ENCODE measurements around the gene TMEM41B. TPM values are rescaled to one million over a fixed set of nuclear protein-coding genes. Genes with fewer than 3 reads are reported as not detected.
"Not testable (repeated sequence)": the region's sequence is repeated elsewhere in the genome, so short reads cannot be mapped to it uniquely, and the experiment has no call there.

The TMEM41B gene
- total RNA-seq, 1 donor from 2014 or later, result 31.6 TPM

DNA sequence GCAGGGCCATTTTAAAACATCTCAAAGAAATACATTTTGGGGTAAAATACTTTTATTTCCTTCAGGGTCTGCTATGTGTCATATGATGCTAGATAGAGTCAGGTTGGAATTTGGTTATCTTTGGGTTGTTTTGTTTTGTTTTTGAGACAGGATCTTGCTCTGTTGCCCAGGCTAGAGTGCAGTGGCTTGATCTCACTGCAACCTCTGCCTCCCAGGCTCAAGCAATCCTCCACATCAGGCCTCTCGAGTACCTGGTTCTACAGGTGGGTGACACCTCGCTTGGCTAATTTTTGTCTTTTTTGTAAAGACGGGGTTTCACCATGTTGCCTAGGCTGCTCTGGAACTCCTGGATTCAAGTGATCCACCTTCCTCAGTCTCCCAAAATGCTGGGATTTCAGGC, 66.5 kb downstream of the TMEM41B start:
- peaks cover 1% of the 10 kb centered on the region for H3K27me3 Mint-ChIP-seq (ENCODE audit: unreplicated experiment)
- H3K9me3 Mint-ChIP-seq (ENCODE audit: unreplicated experiment), result no peaks in the 10 kb centered on the region
- peaks cover 16% of the 10 kb centered on the region for H3K4me1 Mint-ChIP-seq (ENCODE audit: unreplicated experiment)
- H3K36me3 Mint-ChIP-seq (ENCODE audit: low read depth, unreplicated experiment), result peaks cover 4% of the 10 kb centered on the region
- no peak overlapping the region for H3K4me3 Mint-ChIP-seq (ENCODE audit: unreplicated experiment)
- DNase-seq (ENCODE audit: low spot score), result no peak
- TF ChIP-seq, protein P1, sequence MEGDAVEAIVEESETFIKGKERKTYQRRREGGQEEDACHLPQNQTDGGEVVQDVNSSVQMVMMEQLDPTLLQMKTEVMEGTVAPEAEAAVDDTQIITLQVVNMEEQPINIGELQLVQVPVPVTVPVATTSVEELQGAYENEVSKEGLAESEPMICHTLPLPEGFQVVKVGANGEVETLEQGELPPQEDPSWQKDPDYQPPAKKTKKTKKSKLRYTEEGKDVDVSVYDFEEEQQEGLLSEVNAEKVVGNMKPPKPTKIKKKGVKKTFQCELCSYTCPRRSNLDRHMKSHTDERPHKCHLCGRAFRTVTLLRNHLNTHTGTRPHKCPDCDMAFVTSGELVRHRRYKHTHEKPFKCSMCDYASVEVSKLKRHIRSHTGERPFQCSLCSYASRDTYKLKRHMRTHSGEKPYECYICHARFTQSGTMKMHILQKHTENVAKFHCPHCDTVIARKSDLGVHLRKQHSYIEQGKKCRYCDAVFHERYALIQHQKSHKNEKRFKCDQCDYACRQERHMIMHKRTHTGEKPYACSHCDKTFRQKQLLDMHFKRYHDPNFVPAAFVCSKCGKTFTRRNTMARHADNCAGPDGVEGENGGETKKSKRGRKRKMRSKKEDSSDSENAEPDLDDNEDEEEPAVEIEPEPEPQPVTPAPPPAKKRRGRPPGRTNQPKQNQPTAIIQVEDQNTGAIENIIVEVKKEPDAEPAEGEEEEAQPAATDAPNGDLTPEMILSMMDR (IDR thresholded peaks at IDR 0.05; ENCODE audit: unreplicated experiment), result no peak
- peak overlapping the region; percentile 14 for H3K27ac Mint-ChIP-seq (ENCODE audit: unreplicated experiment)

DNA sequence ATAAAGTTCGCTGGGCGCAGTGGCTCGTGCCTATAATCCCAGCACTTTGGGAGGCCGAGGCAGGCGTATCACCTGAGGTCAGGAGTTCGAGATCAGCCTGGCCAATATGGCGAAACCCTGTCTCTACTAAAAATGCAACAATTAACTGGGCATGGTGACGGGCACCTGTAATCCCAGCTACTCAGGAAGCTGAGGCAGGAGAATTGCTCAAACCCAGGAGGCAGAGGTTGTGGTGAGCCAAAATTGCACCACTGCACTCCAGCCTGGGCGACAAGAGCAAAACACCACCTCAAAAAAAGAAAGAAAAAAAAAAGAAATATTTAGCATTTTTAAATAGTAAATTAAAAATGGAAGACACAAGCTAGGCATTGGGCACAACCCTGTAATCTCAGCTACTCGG, 78.2 kb downstream of the TMEM41B start:
- not testable (repeated sequence) for H3K9me3 Mint-ChIP-seq (ENCODE audit: unreplicated experiment); H3K27ac Mint-ChIP-seq (ENCODE audit: unreplicated experiment); DNase-seq (ENCODE audit: low spot score); H3K4me3 Mint-ChIP-seq (ENCODE audit: unreplicated experiment); H3K27me3 Mint-ChIP-seq (ENCODE audit: unreplicated experiment); H3K4me1 Mint-ChIP-seq (ENCODE audit: unreplicated experiment)
- H3K36me3 Mint-ChIP-seq (ENCODE audit: low read depth, unreplicated experiment), result peaks cover 12% of the 10 kb centered on the region

DNA sequence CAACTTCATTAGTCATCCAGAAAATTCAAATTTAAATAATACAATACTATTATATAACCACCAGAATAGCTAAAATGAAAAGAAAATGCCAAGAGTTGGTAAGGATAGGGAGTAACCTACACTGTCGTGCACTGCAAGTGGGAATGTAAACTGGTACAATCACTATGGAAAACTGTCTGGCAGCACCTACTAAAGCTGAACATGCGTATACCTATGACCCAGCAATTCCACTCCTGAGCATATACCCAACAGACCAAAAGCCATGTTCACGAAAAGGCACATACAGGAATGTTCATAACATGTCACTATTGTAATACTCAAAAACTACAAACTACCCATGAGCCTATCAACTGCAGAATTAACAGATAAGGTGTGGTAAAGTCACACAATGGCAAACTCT, 81.9 kb downstream of the TMEM41B start:
- Mint-ChIP-seq H3K27me3 (ENCODE audit: unreplicated experiment) (no peaks in the 10 kb centered on the region), H3K4me1 (ENCODE audit: unreplicated experiment) (peaks cover 7% of the 10 kb centered on the region), H3K27ac (ENCODE audit: unreplicated experiment) (no peak overlapping the region), H3K9me3 (ENCODE audit: unreplicated experiment) (no peaks in the 10 kb centered on the region), H3K4me3 (ENCODE audit: unreplicated experiment) (no peak overlapping the region), H3K36me3 (ENCODE audit: low read depth, unreplicated experiment) (peaks cover 12% of the 10 kb centered on the region)
- TF ChIP-seq, protein P1 (IDR thresholded peaks at IDR 0.05; ENCODE audit: unreplicated experiment), result no peak
- no peak for DNase-seq (ENCODE audit: low spot score)

DNA sequence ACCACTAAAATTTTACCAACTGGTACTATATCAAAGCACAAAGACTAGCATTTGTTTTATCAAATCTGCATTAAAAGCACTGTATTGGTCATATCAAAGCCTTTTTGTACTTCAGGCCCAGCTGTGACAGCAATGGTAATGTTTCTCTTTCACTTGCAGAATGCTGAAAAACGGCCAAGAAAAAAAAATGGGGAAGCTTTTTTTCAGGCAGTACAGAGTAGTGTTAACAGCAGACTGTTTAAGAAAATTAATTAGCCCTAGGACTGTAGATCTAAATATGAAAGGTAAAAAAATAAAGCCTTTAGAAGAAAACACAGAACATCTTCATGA, 82.6 kb downstream of the TMEM41B start:
- H3K27me3 Mint-ChIP-seq (ENCODE audit: unreplicated experiment), result no peaks in the 10 kb centered on the region
- H3K9me3 Mint-ChIP-seq (ENCODE audit: unreplicated experiment), result no peaks in the 10 kb centered on the region
- TF ChIP-seq, protein P1 (IDR thresholded peaks at IDR 0.05; ENCODE audit: unreplicated experiment), result no peak
- H3K27ac Mint-ChIP-seq (ENCODE audit: unreplicated experiment), result peak overlapping the region; percentile 38
- peaks cover 7% of the 10 kb centered on the region for H3K4me1 Mint-ChIP-seq (ENCODE audit: unreplicated experiment)
- H3K36me3 Mint-ChIP-seq (ENCODE audit: low read depth, unreplicated experiment), result peaks cover 12% of the 10 kb centered on the region
- H3K4me3 Mint-ChIP-seq (ENCODE audit: unreplicated experiment), result no peak overlapping the region
- DNase-seq (ENCODE audit: low spot score), result no peak

Other genes starting within 250 kb of the TMEM41B start
- gene SCUBE2, start 223.0 kb downstream of the TMEM41B start, total RNA-seq (ENCODE audit: unreplicated experiment), result 2.4 TPM
- 59.5 TPM for gene DENND5A, start 49.2 kb downstream of the TMEM41B start, total RNA-seq (ENCODE audit: unreplicated experiment)
- gene IPO7, start 70.1 kb upstream of the TMEM41B start, total RNA-seq (ENCODE audit: unreplicated experiment), result 106 TPM
- gene ZNF143, start 146.4 kb upstream of the TMEM41B start, total RNA-seq (ENCODE audit: unreplicated experiment), result 27.2 TPM